ENCODE results near the gene OR3A2. TPM values are rescaled to one million over a fixed set of nuclear protein-coding genes. Genes with fewer than 3 reads are reported as not detected.
"Not testable (repeated sequence)": the region's sequence is repeated elsewhere in the genome, so short reads cannot be mapped to it uniquely, and the experiment has no call there.

OR3A2 gene
- total RNA-seq: 0.39 and 1.2 TPM in 2 replicates

DNA sequence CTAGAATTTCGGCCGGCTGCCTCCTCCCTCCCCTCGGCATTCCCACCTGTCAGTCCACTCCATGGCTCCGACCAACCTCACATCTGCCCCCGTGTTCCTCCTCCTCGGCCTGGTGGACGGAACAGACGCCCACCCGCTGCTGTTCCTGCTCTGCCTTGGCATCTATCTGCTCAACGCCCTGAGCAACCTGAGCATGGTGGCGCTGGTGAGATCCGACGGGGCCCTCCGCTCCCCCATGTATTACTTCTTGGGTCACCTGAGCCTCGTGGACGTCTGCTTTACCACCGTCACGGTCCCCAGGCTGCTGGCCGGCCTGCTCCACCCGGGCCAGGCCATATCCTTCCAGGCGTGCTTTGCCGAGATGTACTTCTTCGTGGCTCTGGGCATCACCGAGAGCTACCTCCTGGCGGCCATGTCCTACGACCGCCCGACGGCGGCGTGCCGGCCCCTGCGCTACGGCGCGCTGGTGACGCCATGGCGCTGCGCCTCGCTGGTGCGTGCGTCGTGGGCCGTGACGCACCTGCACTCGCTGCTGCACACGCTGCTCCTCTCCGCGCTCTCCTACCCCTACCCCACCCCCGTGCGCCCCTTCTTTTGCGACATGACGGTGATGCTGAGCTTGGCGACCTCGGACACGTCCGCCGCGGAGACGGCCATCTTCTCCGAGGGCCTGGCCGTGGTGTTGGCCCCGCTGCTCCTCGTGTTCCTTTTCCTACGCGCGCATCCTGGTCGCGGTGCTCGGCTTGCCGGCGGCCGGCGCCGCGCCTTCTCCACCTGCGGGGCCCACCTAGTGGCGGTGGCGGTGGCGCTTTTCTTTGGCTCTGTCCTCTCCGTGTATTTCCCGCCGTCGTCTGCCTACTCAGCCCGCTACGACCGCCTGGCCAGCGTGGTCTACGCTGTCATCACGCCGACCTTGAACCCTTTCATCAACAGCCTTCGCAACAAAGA, at the start of gene OR3A2:
Gene OR3A2, minus strand, starts transcription at position 440 of the 948 bp plus-strand sequence.
- intact Hi-C loops (cut with micrococcal nuclease): no loop called here

DNA sequence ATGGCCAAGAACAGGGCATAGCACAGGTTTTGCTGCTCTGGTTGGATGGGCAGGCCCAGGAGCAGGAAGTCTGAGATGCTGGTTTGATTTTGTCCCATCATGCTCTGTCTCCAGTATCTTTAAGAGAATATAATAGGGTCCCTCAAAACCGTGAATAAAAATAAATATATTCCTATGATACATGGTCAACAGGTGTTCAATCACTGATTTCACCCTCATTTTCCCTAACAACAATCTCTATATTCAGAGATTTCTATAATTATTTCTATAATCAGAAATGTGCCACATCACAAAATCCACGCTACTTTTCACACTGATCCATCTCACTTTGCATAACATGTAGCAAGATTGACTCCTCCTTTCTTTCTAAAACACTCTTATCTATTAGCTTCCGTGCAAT, 47.6 kb upstream of the OR3A2 start, which contains the start of gene OR1E2:
Gene OR1E2, minus strand, starts transcription at position 101 of the 400 bp plus-strand sequence. Its CDS starts 0 bp downstream, at position 101.
- intact Hi-C loops (cut with micrococcal nuclease): no loop called here

DNA sequence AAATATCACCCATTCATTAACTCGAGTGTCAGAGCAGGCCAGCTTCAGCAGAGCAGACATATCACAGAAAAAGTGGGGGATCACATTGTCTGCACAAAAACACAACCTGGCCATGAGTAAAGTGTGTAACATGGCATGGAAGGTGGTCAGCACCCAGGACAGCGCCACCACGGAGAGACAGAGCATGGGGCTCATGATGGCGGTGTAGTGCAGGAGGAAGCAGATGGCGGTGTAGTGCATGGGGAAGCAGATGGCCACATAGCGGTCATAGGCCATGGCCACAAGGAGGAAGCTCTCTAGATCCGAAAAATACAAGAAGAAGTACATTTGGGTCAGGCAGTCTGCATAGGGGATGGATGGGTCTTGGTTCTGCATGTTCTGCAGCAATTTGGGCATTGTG, 47.1 kb upstream of the OR3A2 start:
- intact Hi-C loops (cut with micrococcal nuclease): not testable (repeated sequence)

DNA sequence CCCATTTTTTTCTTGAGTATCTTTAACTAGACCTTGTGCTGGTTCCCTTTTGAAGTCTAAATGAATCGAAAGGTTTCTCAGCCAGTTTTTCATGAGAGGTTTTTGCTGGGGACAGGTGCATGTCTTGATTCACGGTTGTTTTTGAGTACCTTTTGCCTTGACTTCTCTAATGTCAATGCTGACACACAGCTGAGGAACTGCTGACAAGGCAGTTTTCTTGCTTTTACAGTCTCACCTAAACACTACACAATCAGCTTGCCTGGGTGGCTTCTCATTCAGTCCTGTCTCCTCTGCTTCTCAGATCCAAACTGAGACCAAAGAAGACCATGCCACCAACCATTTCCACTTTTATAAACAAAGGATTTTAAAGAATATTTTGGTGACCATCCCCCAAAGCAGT, 32.1 kb upstream of the OR3A2 start:
- intact Hi-C loops (cut with micrococcal nuclease): no loop called here

DNA sequence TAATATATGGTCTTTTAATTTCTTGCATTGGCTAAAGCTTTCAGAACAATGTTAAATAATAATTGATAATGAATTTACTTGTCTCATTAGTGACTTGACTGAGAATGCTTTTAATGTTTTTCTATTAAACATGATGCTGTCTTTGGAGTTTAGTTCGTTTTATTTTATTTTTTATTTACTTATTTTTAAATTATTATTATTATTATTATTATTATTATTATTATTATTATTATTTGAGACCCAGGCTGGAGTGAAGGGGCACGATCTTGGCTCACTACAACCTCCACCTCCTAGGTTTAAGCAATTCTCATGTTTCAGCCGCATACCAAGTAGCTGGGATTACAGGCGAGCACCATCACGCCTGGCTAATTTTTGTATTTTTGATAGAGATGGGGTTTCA, 29.5 kb upstream of the OR3A2 start:
- intact Hi-C loops (cut with micrococcal nuclease): no loop called here

DNA sequence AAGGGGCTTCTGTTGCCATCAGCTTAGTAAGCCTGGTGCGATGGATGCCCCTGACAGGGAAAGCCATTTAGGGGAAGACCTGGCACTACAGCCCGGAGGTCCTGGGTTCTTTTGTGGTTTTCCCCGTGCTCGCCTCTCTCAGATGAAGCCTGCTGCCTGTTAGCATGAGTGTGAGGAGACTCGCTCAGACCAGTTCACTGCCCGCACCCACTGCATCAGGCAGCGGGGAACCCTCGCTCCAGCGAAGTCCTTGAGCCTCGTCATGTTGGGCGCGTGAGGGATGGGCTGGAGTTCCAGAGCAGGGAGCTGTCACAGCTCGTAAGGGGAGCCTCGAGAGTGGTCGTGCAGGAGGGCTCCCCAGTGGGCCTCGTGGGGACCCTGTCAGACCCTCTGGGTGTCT, 26.1 kb upstream of the OR3A2 start:
- intact Hi-C loops (cut with micrococcal nuclease): not testable (repeated sequence)

DNA sequence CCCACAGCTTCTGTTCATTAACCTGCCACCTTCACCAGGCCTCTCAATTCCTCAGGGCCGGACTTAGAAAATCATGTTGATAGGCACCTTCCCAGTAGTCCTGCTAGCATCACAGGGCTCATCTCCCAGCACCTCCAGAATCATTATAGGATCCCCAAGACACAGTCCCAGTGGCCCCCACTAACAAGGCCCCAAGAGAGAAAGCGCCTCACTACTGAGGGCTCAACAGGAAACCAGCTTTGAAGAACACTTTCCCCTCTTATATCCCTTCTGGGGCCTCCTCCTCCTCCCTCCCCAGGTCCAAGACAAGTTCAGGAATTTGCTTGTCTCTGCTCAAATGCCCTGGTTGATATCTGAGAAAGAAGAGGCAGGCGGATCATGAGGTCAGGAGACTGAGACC, 25.0 kb upstream of the OR3A2 start, which contains the start of gene OR3A3:
Gene OR3A3, plus strand, starts transcription at position 301 of the 400 bp plus-strand sequence.
- intact Hi-C loops (cut with micrococcal nuclease): no loop called here

DNA sequence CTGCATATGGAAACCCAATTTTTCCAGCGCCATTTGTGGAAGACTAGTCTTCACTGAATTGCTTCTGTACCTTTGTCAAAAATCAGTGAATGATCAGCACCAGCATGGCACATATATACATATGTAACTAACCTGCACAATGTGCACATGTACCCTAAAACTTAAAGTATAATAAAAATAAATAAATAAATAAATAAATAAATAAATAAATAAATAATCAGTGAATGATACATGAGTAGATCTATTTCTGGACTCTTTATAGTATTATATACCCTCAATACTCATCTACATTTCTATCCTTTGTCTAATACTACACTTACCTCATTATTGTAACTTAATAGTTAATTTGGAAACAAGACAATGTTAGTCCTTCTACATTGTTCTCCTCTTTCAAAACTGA, 17.7 kb upstream of the OR3A2 start:
- intact Hi-C loops (cut with micrococcal nuclease): not testable (repeated sequence)

DNA sequence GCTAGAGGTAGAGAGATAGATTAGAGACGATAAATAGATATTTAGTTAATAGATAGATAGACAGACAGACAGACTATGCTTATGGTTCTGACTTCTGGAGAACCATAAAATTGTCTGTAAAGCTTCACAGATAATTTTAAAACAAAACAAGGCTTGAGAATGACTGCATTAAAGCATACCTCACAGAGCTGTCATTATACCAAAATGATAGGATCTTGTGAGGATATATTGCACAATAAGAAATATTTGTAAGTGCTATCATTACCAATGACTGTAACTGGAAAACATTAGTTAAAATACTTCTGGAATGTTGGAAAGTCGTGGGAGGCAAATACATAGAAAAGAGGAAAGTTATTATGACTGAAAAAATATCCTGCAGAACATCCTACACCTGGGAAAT, 15.7 kb upstream of the OR3A2 start:
- intact Hi-C loops (cut with micrococcal nuclease): no loop called here

DNA sequence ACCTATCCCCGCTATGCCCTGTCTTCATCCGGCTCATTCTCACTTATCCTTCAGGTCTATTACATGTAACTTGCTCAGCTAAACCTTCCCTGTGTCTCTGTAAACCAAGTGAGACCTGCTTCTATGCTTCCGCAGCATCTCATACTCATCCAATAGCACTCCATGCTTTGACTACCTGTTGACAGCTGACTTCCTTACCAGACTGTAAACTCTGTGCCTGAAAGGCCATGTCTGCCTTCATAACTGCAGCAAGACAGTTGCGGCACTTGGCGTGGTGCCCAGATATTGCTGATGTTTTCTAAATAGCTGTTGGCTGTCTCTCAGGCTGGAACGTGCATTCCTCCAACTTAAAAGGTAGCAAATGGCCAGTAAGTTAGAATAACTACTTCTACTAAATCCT, 13.9 kb upstream of the OR3A2 start:
- intact Hi-C loops (cut with micrococcal nuclease): no loop called here

DNA sequence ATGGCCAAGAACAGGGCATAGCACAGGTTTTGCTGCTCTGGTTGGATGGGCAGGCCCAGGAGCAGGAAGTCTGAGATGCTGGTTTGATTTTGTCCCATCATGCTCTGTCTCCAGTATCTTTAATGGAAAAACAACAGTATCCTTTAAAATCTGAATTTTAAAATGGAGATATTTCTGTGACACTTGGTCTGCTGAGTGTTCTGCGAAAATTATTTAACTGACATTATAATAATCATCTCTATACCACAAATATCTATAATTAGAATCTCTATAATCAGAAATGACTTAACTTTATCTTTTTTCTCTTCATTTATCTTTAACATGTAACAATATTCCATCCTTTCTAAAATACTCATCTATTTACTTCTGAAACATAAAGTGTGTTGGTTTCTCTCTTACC, 12.2 kb upstream of the OR3A2 start, which contains the start of gene OR1E1:
Gene OR1E1, minus strand, starts transcription at position 101 of the 400 bp plus-strand sequence. Its CDS starts 0 bp downstream, at position 101.
- intact Hi-C loops (cut with micrococcal nuclease): no loop called here

DNA sequence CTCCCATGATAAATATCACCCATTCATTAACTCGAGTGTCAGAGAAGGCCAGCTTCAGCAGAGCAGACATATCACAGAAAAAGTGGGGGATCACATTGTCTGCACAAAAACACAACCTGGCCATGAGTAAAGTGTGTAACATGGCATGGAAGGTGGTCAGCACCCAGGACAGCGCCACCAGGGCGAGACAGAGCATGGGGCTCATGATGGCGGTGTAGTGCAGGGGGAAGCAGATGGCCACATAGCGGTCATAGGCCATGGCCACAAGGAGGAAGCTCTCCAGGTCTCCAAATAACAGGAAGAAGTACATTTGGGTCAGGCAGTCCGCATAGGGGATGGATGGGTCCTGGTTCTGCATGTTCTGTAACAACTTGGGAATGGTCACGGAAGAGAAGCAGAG, 11.7 kb upstream of the OR3A2 start:
- intact Hi-C loops (cut with micrococcal nuclease): not testable (repeated sequence)

DNA sequence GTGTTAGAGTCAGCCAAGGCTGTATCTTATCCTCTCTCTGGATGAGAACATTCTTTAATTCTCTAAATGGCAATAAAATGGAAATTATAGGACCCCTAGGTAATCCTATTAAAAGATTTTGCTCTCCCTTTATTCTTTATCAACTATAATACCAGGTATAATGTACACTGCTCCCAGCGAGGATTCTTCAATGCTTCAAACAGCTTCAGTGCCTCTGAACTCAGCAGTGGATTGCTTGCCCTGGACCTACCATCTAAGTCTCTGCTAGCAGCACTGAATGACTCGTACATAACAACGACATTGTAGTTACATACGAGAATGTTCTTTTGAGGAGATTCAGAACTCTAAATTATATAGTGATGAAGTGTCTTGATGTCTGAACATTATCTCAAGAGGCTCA, 3.7 kb upstream of the OR3A2 start:
- intact Hi-C loops (cut with micrococcal nuclease): no loop called here

DNA sequence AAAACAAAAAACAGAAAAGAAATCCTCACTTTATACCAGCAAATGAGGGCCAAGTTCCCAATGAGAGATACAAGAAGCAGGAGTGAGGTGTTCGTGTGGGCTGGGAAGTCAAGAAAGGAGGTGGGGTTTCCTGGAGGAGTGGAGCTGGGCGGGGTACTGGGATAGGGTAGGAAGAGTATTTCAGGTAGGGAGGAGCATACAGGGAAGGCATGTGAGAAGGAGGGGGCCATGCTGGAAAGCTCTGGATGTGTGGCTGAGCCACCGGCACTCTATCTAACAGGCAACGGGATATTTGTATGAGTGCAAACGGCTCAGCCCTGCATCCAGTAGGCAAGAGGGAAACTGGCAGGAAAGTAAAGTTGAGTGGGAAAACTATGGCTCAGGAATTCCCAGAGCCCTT, 4.2 kb downstream of the OR3A2 start:
- intact Hi-C loops (cut with micrococcal nuclease): no loop called here

DNA sequence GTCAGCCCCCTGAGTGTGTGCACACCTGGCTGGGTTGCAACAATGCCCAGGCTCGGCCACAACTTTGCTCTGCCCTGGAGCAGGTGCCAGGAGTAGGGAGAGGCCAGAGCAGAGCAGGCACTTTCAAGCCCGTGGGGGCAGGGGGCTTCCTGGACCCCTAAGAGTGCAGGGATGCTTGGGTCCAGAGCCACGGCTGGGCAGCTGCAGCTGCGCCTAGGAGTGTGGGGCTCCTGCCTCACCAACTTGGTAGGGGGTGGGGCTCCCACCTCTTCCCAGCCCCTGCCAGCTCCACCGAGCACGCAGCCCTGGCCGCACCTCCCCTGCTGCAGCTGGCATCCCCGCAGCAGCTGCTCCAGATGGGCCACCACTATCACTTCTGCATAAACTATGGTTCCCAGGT, 7.8 kb downstream of the OR3A2 start:
- intact Hi-C loops (cut with micrococcal nuclease): no loop called here

DNA sequence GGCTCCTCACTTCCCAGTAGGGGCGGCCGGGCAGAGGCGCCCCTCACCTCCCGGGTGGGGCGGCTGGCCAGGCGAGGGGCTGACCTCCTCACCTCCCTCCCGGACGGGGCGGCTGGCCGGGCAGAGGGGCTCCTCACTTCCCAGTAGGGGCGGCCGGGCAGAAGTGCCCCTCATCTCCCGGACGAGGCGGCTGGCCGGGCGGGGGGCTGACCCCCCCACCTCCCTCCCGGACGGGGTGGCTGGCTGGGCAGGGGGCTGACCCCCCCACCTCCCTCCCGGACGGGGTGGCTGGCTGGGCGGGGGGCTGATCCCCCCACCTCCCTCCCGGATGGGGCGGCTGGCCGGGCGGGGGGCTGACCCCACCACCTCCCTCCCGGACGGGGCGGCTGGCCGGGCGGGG, 14.9 kb downstream of the OR3A2 start:
- intact Hi-C loops (cut with micrococcal nuclease): not testable (repeated sequence)

DNA sequence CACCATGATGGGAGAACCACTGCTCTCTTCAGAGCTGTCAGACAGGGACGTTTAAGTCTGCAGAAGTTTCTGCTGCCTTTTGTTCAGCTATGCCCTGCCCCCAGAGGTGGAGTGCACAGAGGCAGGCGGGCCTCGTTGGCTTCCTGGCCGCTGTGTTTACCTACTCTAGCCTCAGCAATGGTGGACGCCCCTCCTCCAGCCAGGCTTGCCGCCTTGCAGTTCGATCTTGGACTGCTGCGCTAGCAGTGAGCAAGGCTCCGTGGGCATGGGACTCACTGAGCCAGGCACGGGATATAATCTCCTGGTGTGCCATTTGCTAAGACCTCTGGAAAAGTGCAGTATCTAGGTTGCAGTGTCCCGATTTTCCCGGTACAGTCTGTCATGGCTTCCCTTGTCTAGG, 43.3 kb downstream of the OR3A2 start:
- intact Hi-C loops (cut with micrococcal nuclease): not testable (repeated sequence)

DNA sequence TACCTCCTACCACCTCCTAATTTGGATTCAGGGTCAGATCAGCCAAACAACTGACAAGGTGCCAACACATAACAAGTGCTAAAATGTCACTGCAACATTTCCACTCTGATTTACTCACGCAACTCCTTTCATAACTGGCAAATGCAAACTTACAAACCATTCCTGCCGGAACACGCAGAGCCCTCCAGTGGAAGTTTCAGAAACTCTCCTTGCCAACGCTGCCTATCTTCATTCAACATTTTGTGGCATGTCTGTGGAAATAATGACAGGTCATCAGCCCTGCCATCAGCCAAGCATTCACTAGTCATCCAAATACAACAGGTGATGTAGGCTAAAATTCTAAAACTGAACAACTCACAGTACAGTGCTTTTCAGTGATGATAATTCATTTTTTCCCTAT, 50.2 kb downstream of the OR3A2 start:
- intact Hi-C loops (cut with micrococcal nuclease): no loop called here

DNA sequence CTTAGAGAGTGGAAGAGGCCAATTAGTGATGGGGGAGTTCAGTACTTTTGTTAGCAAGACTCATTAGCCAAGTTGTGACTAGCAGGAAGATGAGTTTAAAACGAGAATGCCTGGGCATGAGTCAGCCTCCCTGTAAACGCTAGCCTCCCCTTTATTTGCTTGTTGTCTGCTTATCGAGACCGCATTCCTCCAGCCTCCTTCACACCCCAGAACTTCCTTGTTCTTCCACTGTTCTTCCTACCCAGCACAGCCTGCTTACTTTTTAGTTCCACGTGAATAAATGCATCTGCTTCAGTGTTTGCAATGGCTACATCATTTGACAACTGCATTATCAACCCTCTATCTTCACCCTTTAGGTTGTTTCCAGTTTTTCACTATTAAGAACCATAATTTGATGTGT, 67.8 kb downstream of the OR3A2 start:
- intact Hi-C loops (cut with micrococcal nuclease): no loop called here

DNA sequence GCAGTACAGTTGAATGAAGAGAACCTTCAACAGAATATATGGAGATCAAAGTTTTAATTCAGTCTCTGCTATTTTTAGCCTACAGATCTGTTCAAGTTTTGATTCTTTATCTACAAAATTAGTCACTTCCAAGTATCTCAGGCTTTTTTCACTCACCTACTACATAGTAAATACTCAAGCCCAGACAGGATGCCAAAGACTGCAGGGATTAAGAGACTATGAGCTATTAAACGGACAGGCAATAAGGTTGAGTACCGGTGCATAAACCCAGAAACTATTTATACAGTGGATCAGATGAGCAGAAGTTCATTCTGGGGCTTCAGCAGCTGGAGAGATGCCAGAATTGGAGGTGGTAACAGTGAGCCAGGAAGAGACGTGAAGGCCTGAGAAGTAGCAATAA, 69.3 kb downstream of the OR3A2 start:
- intact Hi-C loops (cut with micrococcal nuclease): no loop called here

DNA sequence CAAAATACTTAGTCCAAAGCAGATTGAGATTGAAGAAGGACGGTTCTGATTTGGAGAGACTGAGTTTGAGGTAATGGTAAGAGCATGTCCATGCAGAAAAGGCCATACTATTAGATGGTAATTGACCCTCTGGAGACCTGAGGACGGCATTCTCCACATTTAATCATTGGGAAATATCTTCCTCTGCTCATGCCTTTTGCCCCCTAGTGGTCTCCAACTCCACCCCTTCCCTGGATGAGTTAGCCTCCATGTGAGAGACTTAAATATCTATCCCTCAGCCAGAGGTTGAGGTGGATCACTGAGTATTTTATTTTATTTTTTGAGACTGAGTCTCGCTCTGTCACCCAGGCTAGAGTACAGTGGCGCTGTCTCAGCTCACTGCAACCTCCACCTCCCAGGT, 77.5 kb downstream of the OR3A2 start:
- intact Hi-C loops (cut with micrococcal nuclease): no loop called here

DNA sequence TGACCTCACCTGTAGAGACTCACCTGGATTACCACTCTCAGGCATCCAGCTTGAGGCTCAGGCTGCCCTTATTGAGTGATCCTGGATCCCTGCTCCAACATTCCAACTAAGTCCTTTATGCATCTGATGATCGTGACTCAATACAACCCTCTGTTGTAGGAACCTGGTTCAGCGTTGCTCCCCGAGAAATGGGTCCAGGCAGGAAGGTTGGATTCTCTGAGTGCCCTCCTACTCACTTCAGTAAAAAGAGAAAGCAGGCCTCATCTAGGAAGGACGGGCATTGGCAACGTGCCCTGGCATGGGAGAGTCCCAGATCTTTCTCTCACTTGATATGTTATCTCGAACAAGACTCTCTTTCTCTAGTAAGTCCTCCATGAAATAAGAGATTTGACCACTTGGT, 87.8 kb downstream of the OR3A2 start, which contains the start of gene OR3A1:
Gene OR3A1, minus strand, starts transcription at position 101 of the 400 bp plus-strand sequence. CDS start 5,778 bp downstream, outside the sequence.
- intact Hi-C loops (cut with micrococcal nuclease): loop anchor here (10.0 kb wide), 1 partner anchor 57 kb away; no protein-coding TSS in a partner anchor

DNA sequence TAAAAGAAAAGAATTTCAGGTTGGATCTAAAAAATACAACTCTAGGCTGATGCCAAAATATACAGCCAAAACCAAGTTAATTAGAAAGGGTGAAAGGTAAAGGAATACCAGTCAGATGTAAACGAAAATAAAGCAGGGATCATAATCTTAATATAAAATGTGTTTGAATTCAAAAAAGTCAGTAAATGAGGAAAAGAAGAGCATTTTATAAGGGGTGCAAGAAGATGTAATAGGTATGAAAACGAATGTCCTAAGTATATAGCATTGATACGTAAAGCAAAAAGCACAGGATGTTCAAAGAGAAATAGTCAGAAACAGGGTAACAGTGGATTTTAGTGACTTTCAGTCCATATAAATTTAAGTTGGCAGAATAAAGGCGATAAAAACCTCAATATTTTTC, 90.5 kb downstream of the OR3A2 start:
- intact Hi-C loops (cut with micrococcal nuclease): loop anchor here (10.0 kb wide), 1 partner anchor 59 kb away; no protein-coding TSS in a partner anchor
